Fibroblast of pulmonary artery (primary cell): ENCODE data around the gene KRTAP4-11.
"Not testable (repeated sequence)": the region's sequence is repeated elsewhere in the genome, so short reads cannot be mapped to it uniquely, and the experiment has no call there.

Experiments
- DNase-seq: peaks from one replicate; pipeline ENCODE4 v3.0.0-alpha.2; 2010; ENCODE audit warnings: low read depth
- H3K4me3 ChIP-seq: replicated peaks from 2 replicates; pipeline ENCODE4 v1.5.1; 2011; ENCODE audit warnings: low read depth, mild to moderate bottlenecking, control low read depth, low read length, moderate library complexity
- CTCF ChIP-seq: IDR thresholded peaks from 2 replicates; pipeline ENCODE4 v1.5.1; 2011; ENCODE audit warnings: mild to moderate bottlenecking, control low read depth, low read length, inconsistent platforms; ENCODE audit errors: missing control alignments

KRTAP4-11 gene

GRCh38 chr17:41149652-41149985 lies 31.4 kb upstream of the KRTAP4-11 start, which contains the start of gene KRTAP4-5:
TSS of gene KRTAP4-5 (minus strand) at chr17:41149825. CDS start at chr17:41149767, 58 bp downstream.
- DNase-seq: no peak
- H3K4me3 ChIP-seq: no peak within 1 kb of the TSS
- no peak for TF ChIP-seq CTCF

- not testable (repeated sequence) for H3K4me3 ChIP-seq, DNase-seq
Observed at GRCh38 chr17:41148971-41149651, 30.9 kb upstream of the KRTAP4-11 start.

GRCh38 chr17:41147531-41148204 lies 29.5 kb upstream of the KRTAP4-11 start:
- H3K4me3 ChIP-seq: no peak overlapping the region
- TF ChIP-seq CTCF: no peak
- DNase-seq: no peak

GRCh38 chr17:41145261-41145660 lies 27.1 kb upstream of the KRTAP4-11 start:
- no peak overlapping the region for H3K4me3 ChIP-seq
- DNase-seq: no peak
- TF ChIP-seq CTCF: no peak

GRCh38 chr17:41144846-41145245 lies 26.7 kb upstream of the KRTAP4-11 start:
- H3K4me3 ChIP-seq: no peak overlapping the region
- TF ChIP-seq CTCF: no peak
- no peak for DNase-seq

- no peak for TF ChIP-seq CTCF
- H3K4me3 ChIP-seq: no peak overlapping the region
- DNase-seq: no peak
Observed at GRCh38 chr17:41141361-41141760, 23.2 kb upstream of the KRTAP4-11 start.

- no peak for TF ChIP-seq CTCF
- H3K4me3 ChIP-seq: no peak within 1 kb of the TSS
- no peak for DNase-seq
Observed at GRCh38 chr17:41140360-41141131, 22.4 kb upstream of the KRTAP4-11 start, which contains the start of gene KRTAP4-6. TSS of gene KRTAP4-6 (minus strand) at chr17:41140544. CDS start at chr17:41140487, 57 bp downstream.

- not testable (repeated sequence) for DNase-seq, H3K4me3 ChIP-seq
Observed at GRCh38 chr17:41139865-41140264, 21.7 kb upstream of the KRTAP4-11 start.
